K562 (cell line): ENCODE measurements around the gene LGALS9C.
"Not testable (repeated sequence)": the region's sequence is repeated elsewhere in the genome, so short reads cannot be mapped to it uniquely, and the experiment has no call there.

ENCODE experiments used
- CTCF ChIP-seq, 3 experiments: IDR thresholded peaks in 2 of 3; conservative IDR thresholded peaks in 1 of 3; 2 replicates each; pipeline ENCODE4 v1.5.1; 2011 to 2012; ENCODE audit warnings: low read length in 3 of 3, mild to moderate bottlenecking in 3 of 3, control low read depth in 2 of 3, improper control_type of control experiment in 1 of 3, inconsistent platforms in 1 of 3, low read depth in 1 of 3, mixed read lengths in 1 of 3, moderate library complexity in 1 of 3; ENCODE audit not compliant: insufficient read depth in 2 of 3
- FOXM1 ChIP-seq, 2 experiments: fragments of 450-650 bp in 1 of 2; sonication (generic) in 1 of 2; formaldehyde crosslinking in 1 of 2; IDR thresholded peaks; 2 replicates each; pipeline versions ENCODE4 v1.6.1 to v1.9.0; 2017 to 2022; ENCODE audit warnings: low read depth in 2 of 2, mild to moderate bottlenecking in 2 of 2, missing genetic modification reagents in 1 of 2, moderate library complexity in 1 of 2
- HNRNPLL ChIP-seq: fragments of 200-400 bp; formaldehyde crosslinking; IDR thresholded peaks from 2 replicates; pipeline ENCODE4 v1.6.1; 2017; ENCODE audit warnings: low read length, low read depth, mild to moderate bottlenecking; ENCODE audit not compliant: poor library complexity, severe bottlenecking
- MCM5 ChIP-seq: fragments of 450-650 bp; IDR thresholded peaks from 2 replicates; pipeline ENCODE4 v1.6.1; 2016; ENCODE audit warnings: low read depth
- MTA2 ChIP-seq: fragments of 450-650 bp; IDR thresholded peaks from 2 replicates; pipeline ENCODE4 v1.6.1; 2016; ENCODE audit warnings: low read depth
- POLR2A ChIP-seq: fragments of 450-650 bp; conservative IDR thresholded peaks from 2 replicates; pipeline ENCODE4 v1.6.1; 2016
- RB1 ChIP-seq: fragments of 450-650 bp; IDR thresholded peaks from 2 replicates; pipeline ENCODE4 v1.6.1; 2017; ENCODE audit warnings: low read depth, mild to moderate bottlenecking
- ZFP36 ChIP-seq: fragments of 150-350 bp; IDR thresholded peaks from 2 replicates; pipeline ENCODE4 v1.6.1; 2018; ENCODE audit warnings: low read length, low read depth; ENCODE audit not compliant: partially characterized antibody
- ZNF431 ChIP-seq: sonication (generic); formaldehyde crosslinking; IDR thresholded peaks from 2 replicates; pipeline ENCODE4 v1.8.0; 2022; ENCODE audit warnings: mild to moderate bottlenecking, missing genetic modification reagents
- TF ChIP-seq, protein P1 (sequence below), 2 experiments: fragments of 450-650 bp; conservative IDR thresholded peaks; 2 replicates each; pipeline ENCODE4 v1.6.1; 2017; ENCODE audit warnings: mild to moderate bottlenecking in 2 of 2, moderate library complexity in 2 of 2
- TF ChIP-seq, protein P2 (sequence below), 2 experiments: fragments of 450-650 bp in 1 of 2; sonication (generic) in 1 of 2; formaldehyde crosslinking in 1 of 2; IDR thresholded peaks in 1 of 2; conservative IDR thresholded peaks in 1 of 2; 2 replicates each; pipeline versions ENCODE4 v1.6.1 to v1.8.1; 2016 to 2023; ENCODE audit warnings: mild to moderate bottlenecking in 2 of 2, moderate library complexity in 2 of 2, inconsistent platforms in 1 of 2, missing genetic modification reagents in 1 of 2
- TF ChIP-seq, protein P3 (sequence below): fragments of 450-650 bp; IDR thresholded peaks from 2 replicates; pipeline ENCODE4 v1.7.1; 2018; ENCODE audit warnings: mild to moderate bottlenecking, low read depth; ENCODE audit not compliant: partially characterized antibody

GRCh38 chr17:18508667-18509066 is 32.1 kb downstream of the LGALS9C start:
- TF ChIP-seq MTA2; CTCF (IDR thresholded peaks at IDR 0.05 in 2 of 3, conservative IDR thresholded peaks at IDR 0.05 in 1 of 3; ENCODE audit: insufficient read depth in 2 of 3, low read depth in 1 of 3, low read length in 3 of 3); RB1; ZNF431 (CRISPR knock-in tag); FOXM1 (IDR thresholded peaks at IDR 0.05; ENCODE audit: low read depth); FOXM1 (CRISPR knock-in tag; IDR thresholded peaks at IDR 0.05; ENCODE audit: low read depth); HNRNPLL; MCM5; ZFP36; POLR2A: not testable (repeated sequence)
- TF ChIP-seq, protein P1, sequence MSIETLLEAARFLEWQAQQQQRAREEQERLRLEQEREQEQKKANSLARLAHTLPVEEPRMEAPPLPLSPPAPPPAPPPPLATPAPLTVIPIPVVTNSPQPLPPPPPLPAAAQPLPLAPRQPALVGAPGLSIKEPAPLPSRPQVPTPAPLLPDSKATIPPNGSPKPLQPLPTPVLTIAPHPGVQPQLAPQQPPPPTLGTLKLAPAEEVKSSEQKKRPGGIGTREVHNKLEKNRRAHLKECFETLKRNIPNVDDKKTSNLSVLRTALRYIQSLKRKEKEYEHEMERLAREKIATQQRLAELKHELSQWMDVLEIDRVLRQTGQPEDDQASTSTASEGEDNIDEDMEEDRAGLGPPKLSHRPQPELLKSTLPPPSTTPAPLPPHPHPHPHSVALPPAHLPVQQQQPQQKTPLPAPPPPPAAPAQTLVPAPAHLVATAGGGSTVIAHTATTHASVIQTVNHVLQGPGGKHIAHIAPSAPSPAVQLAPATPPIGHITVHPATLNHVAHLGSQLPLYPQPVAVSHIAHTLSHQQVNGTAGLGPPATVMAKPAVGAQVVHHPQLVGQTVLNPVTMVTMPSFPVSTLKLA (conservative IDR thresholded peaks at IDR 0.05) = not testable (repeated sequence)
- TF ChIP-seq, protein P2, sequence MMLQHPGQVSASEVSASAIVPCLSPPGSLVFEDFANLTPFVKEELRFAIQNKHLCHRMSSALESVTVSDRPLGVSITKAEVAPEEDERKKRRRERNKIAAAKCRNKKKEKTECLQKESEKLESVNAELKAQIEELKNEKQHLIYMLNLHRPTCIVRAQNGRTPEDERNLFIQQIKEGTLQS (IDR thresholded peaks at IDR 0.05) = not testable (repeated sequence)
- TF ChIP-seq, protein P2 (CRISPR knock-in tag; conservative IDR thresholded peaks at IDR 0.05) = not testable (repeated sequence)
- TF ChIP-seq, protein P3, sequence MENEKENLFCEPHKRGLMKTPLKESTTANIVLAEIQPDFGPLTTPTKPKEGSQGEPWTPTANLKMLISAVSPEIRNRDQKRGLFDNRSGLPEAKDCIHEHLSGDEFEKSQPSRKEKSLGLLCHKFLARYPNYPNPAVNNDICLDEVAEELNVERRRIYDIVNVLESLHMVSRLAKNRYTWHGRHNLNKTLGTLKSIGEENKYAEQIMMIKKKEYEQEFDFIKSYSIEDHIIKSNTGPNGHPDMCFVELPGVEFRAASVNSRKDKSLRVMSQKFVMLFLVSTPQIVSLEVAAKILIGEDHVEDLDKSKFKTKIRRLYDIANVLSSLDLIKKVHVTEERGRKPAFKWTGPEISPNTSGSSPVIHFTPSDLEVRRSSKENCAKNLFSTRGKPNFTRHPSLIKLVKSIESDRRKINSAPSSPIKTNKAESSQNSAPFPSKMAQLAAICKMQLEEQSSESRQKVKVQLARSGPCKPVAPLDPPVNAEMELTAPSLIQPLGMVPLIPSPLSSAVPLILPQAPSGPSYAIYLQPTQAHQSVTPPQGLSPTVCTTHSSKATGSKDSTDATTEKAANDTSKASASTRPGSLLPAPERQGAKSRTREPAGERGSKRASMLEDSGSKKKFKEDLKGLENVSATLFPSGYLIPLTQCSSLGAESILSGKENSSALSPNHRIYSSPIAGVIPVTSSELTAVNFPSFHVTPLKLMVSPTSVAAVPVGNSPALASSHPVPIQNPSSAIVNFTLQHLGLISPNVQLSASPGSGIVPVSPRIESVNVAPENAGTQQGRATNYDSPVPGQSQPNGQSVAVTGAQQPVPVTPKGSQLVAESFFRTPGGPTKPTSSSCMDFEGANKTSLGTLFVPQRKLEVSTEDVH = not testable (repeated sequence)
